ENCODE data around the gene SLC26A1. TPM values are rescaled to one million over a fixed set of nuclear protein-coding genes. Genes with fewer than 3 reads are reported as not detected.

SLC26A1 gene
- total and polyA plus RNA-seq, 2 experiments from 2014 or later: 0.22 to 1.8 TPM

GRCh38 chr4:1011022-1011665 lies 17.9 kb upstream of the SLC26A1 start, which contains the start of gene FGFRL1:
Gene FGFRL1, plus strand, starts transcription at chr4:1011626. Its CDS starts 860 bp downstream, at chr4:1012486.
- Histone ChIP-seq H3F3A (ENCODE audit: insufficient read depth) (no peaks in the 10 kb centered on the region), H3K27ac (peak within 1 kb of the TSS; percentile 63), H3K9me3 (ENCODE audit: low read depth) (no peaks in the 10 kb centered on the region), H3K4me2 (ENCODE audit: unreplicated experiment) (peak within 1 kb of the TSS; percentile 76), H3K9me2 (ENCODE audit: insufficient read depth) (no peaks in the 10 kb centered on the region), H4K20me1 (ENCODE audit: insufficient read depth) (no peaks in the 10 kb centered on the region), H3K36me3 (ENCODE audit: low read depth) (no peaks in the 10 kb centered on the region), H3K79me2 (ENCODE audit: insufficient read depth) (no peaks in the 10 kb centered on the region), H2AFZ (peak within 1 kb of the TSS; percentile 72), H3K4me3 (peak within 1 kb of the TSS; percentile 77), H3K9ac (peak within 1 kb of the TSS; percentile 76), H3K27me3 (replicated peaks; ENCODE audit: insufficient read depth) (peaks cover 5% of the 10 kb centered on the region), H3K4me1 (ENCODE audit: insufficient read depth) (0 out of 2 replicates have a peak, but pooled peaks cover 3% of the 10 kb centered on the region)
- WGBS, 2 experiments (ENCODE audit: low coverage in 1 of 2, low lambda C conversion rate in 2 of 2, missing lambda C conversion rate in 2 of 2): 1 to 2% methylated on average over 23 to 39 of the region's 89 CpGs
- in situ Hi-C loops (cut with MboI): no loop called here
- peak; percentile 96 for DNase-seq
- no peak for TF ChIP-seq EZH2 (IDR thresholded peaks at IDR 0.05; ENCODE audit: insufficient read depth, poor library complexity, severe bottlenecking)
- TF ChIP-seq EZH2phosphoT487 (IDR thresholded peaks at IDR 0.05; ENCODE audit: insufficient read depth, low read depth): no peak

- H3K36me3 ChIP-seq (ENCODE audit: low read depth): no peaks in the 10 kb centered on the region
- no peaks in the 10 kb centered on the region for H3K9me3 ChIP-seq (ENCODE audit: low read depth)
- H3K9ac ChIP-seq: peak overlapping the region; percentile 68
- H3K4me1 ChIP-seq (ENCODE audit: insufficient read depth): 0 out of 2 replicates have a peak, but pooled peaks cover 3% of the 10 kb centered on the region
- H3K4me2 ChIP-seq (ENCODE audit: unreplicated experiment): peak overlapping the region; percentile 76
- H2AFZ ChIP-seq: peak overlapping the region; percentile 72
- DNase-seq: peak; percentile 97
- no peaks in the 10 kb centered on the region for H3F3A ChIP-seq (ENCODE audit: insufficient read depth)
- TF ChIP-seq EZH2 (IDR thresholded peaks at IDR 0.05; ENCODE audit: insufficient read depth, poor library complexity, severe bottlenecking): no peak
- TF ChIP-seq EZH2phosphoT487 (IDR thresholded peaks at IDR 0.05; ENCODE audit: insufficient read depth, low read depth): no peak
- H3K79me2 ChIP-seq (ENCODE audit: insufficient read depth): no peaks in the 10 kb centered on the region
- H3K9me2 ChIP-seq (ENCODE audit: insufficient read depth): no peaks in the 10 kb centered on the region
- in situ Hi-C loops (cut with MboI): no loop called here
- 1 to 2% methylated on average over 31 to 33 of the region's 36 CpGs for WGBS, 2 experiments (ENCODE audit: low coverage in 1 of 2, low lambda C conversion rate in 2 of 2, missing lambda C conversion rate in 2 of 2)
- peaks cover 5% of the 10 kb centered on the region for H3K27me3 ChIP-seq (replicated peaks; ENCODE audit: insufficient read depth)
- peak overlapping the region; percentile 72 for H3K4me3 ChIP-seq
- peak overlapping the region; percentile 63 for H3K27ac ChIP-seq
- no peaks in the 10 kb centered on the region for H4K20me1 ChIP-seq (ENCODE audit: insufficient read depth)
Observed at GRCh38 chr4:1010395-1011021, 17.3 kb upstream of the SLC26A1 start.

GRCh38 chr4:1009542-1010394 lies 16.6 kb upstream of the SLC26A1 start:
- peak overlapping the region; percentile 63 for H3K27ac ChIP-seq
- H4K20me1 ChIP-seq (ENCODE audit: insufficient read depth): no peaks in the 10 kb centered on the region
- DNase-seq: peak; percentile 84
- no peaks in the 10 kb centered on the region for H3K36me3 ChIP-seq (ENCODE audit: low read depth)
- no peaks in the 10 kb centered on the region for H3F3A ChIP-seq (ENCODE audit: insufficient read depth)
- peak overlapping the region; percentile 82 for H3K4me3 ChIP-seq
- H3K27me3 ChIP-seq (replicated peaks; ENCODE audit: insufficient read depth): peaks cover 5% of the 10 kb centered on the region
- H3K4me2 ChIP-seq (ENCODE audit: unreplicated experiment): peak overlapping the region; percentile 91
- H3K9ac ChIP-seq: peak overlapping the region; percentile 88
- no peaks in the 10 kb centered on the region for H3K9me3 ChIP-seq (ENCODE audit: low read depth)
- in situ Hi-C loops (cut with MboI): no loop called here
- H3K9me2 ChIP-seq (ENCODE audit: insufficient read depth): no peaks in the 10 kb centered on the region
- H3K4me1 ChIP-seq (ENCODE audit: insufficient read depth): 0 out of 2 replicates have a peak, but pooled peaks cover 3% of the 10 kb centered on the region
- WGBS, 2 experiments (ENCODE audit: low coverage in 1 of 2, low lambda C conversion rate in 2 of 2, missing lambda C conversion rate in 2 of 2): 2 to 3% methylated on average over 34 to 44 of the region's 109 CpGs
- no peaks in the 10 kb centered on the region for H3K79me2 ChIP-seq (ENCODE audit: insufficient read depth)
- TF ChIP-seq EZH2 (IDR thresholded peaks at IDR 0.05; ENCODE audit: insufficient read depth, poor library complexity, severe bottlenecking) (no peak), EZH2phosphoT487 (IDR thresholded peaks at IDR 0.05; ENCODE audit: insufficient read depth, low read depth) (no peak)
- peak overlapping the region; percentile 98 for H2AFZ ChIP-seq
